Astrocyte (in vitro differentiated cells and primary cell): ENCODE data around the gene TMEM200A. TPM values are rescaled to one million over a fixed set of nuclear protein-coding genes. Genes with fewer than 3 reads are reported as not detected.

ENCODE experiments used
- DNase-seq: peaks from one replicate; pipeline ENCODE4 v3.0.0-alpha.2; 2010; ENCODE audit warnings: low read depth
- FAIRE-seq: peaks from 2 replicates; lab custom pipeline; 2011; peaks lifted over from hg19 to GRCh38; lab: Jason Lieb, UNC
- H2AFZ ChIP-seq: 2 replicates; pipeline ENCODE4 v1.6.0; 2012; ENCODE audit warnings: low read depth, low read length, inconsistent platforms
- H3K27ac ChIP-seq: 2 replicates; pipeline ENCODE4 v1.5.1; 2011; ENCODE audit warnings: low read depth, low read length, inconsistent platforms
- H3K27me3 ChIP-seq: 2 replicates; pipeline ENCODE4 v1.6.0; 2011; ENCODE audit warnings: low read length, inconsistent platforms; ENCODE audit not compliant: insufficient read depth
- H3K36me3 ChIP-seq: 2 replicates; pipeline ENCODE4 v1.5.1; 2011; ENCODE audit warnings: low read length, inconsistent platforms; ENCODE audit not compliant: insufficient read depth
- H3K4me1 ChIP-seq: 2 replicates; pipeline ENCODE4 v1.5.1; 2011; ENCODE audit warnings: low read length, inconsistent platforms; ENCODE audit not compliant: insufficient read depth
- H3K4me2 ChIP-seq: 2 replicates; pipeline ENCODE4 v1.6.0; 2012; ENCODE audit warnings: low read length, inconsistent platforms
- H3K4me3 ChIP-seq: 2 replicates; pipeline ENCODE4 v1.5.1; 2011; ENCODE audit warnings: low read depth, mild to moderate bottlenecking, low read length, inconsistent platforms; ENCODE audit not compliant: insufficient read depth
- H3K79me2 ChIP-seq: 2 replicates; pipeline ENCODE4 v1.6.0; 2012; ENCODE audit warnings: mild to moderate bottlenecking, low read length, inconsistent platforms; ENCODE audit not compliant: insufficient read depth
- H3K9ac ChIP-seq: 2 replicates; pipeline ENCODE4 v1.6.0; 2012; ENCODE audit warnings: mild to moderate bottlenecking, low read length, inconsistent platforms
- H3K9me3 ChIP-seq: 2 replicates; pipeline ENCODE4 v1.5.1; 2012; ENCODE audit warnings: low read depth, mild to moderate bottlenecking, low read length, inconsistent platforms; ENCODE audit not compliant: insufficient read depth
- H4K20me1 ChIP-seq: 2 replicates; pipeline ENCODE4 v1.6.0; 2012; ENCODE audit warnings: low read length, inconsistent platforms; ENCODE audit not compliant: insufficient read depth
- H3K27ac Mint-ChIP-seq: one replicate; pipeline ENCODE4 v1.8.0; 2021; ENCODE audit warnings: mild to moderate bottlenecking, mixed read lengths; ENCODE audit not compliant: unreplicated experiment
- H3K27me3 Mint-ChIP-seq: one replicate; pipeline ENCODE4 v1.8.0; 2021; ENCODE audit warnings: low read depth, mixed read lengths; ENCODE audit not compliant: unreplicated experiment
- H3K36me3 Mint-ChIP-seq: one replicate; pipeline ENCODE4 v1.8.0; 2021; ENCODE audit warnings: low read depth, mixed read lengths; ENCODE audit not compliant: unreplicated experiment
- H3K4me1 Mint-ChIP-seq: one replicate; pipeline ENCODE4 v1.8.0; 2021; ENCODE audit warnings: low read depth, mixed read lengths; ENCODE audit not compliant: unreplicated experiment
- H3K4me3 Mint-ChIP-seq: one replicate; pipeline ENCODE4 v1.8.0; 2021; ENCODE audit warnings: mild to moderate bottlenecking, moderate library complexity, mixed read lengths; ENCODE audit not compliant: unreplicated experiment
- H3K9me3 Mint-ChIP-seq: one replicate; pipeline ENCODE4 v1.8.0; 2021; ENCODE audit warnings: mild to moderate bottlenecking, mixed read lengths; ENCODE audit not compliant: unreplicated experiment
- EZH2 ChIP-seq: IDR thresholded peaks from 2 replicates; pipeline ENCODE4 v1.6.1; 2012; ENCODE audit warnings: mild to moderate bottlenecking, low read length, inconsistent platforms; ENCODE audit not compliant: insufficient read depth
- total RNA-seq: library from RNA; stranded (reverse); gene quantifications from 2 replicates; pipeline ENCODE4 v1.2.1, GENCODE V29; 2021
- TF ChIP-seq, protein P1 (sequence below): IDR thresholded peaks from 2 replicates; pipeline ENCODE4 v1.5.1; 2011; ENCODE audit warnings: low read depth, mild to moderate bottlenecking, inconsistent platforms, low read length, moderate library complexity; ENCODE audit not compliant: insufficient read depth

The TMEM200A gene
- total RNA-seq, 1 donor from 2014 or later, result 14.9 TPM

DNA sequence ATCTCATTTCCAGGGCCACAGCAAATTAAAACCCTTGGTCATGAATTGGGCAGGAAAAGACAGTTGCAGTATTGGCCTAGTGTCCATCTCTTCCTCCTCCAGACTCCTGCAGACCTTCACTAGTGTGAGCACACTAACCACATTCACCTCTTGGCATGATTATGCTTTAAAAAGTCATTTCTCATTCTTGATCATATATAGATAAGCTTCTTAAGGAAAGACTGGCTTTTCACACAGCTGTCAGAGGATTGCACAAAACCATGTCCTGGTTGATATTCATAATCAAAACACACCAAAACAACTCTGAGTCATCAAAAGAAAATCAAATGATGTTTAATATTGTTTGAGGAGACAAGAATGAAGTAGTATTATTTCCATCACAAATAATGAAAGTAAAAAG, 52.1 kb downstream of the TMEM200A start:
- no peaks in the 10 kb centered on the region for H3K36me3 Mint-ChIP-seq
- H3K27me3 Mint-ChIP-seq, result no peaks in the 10 kb centered on the region
- Histone ChIP-seq H3K9me3 (no peaks in the 10 kb centered on the region), H3K27ac (peak overlapping the region; percentile 44), H4K20me1 (peaks cover 7% of the 10 kb centered on the region), H3K4me1 (peaks cover 13% of the 10 kb centered on the region), H3K9ac (no peak overlapping the region), H3K36me3 (peaks cover 9% of the 10 kb centered on the region), H2AFZ (no peak overlapping the region), H3K79me2 (peaks cover 86% of the 10 kb centered on the region), H3K27me3 (no peaks in the 10 kb centered on the region), H3K4me2 (peak overlapping the region; percentile 5), H3K4me3 (no peak overlapping the region)
- no peaks in the 10 kb centered on the region for H3K9me3 Mint-ChIP-seq
- DNase-seq (peak; percentile 84), FAIRE-seq (peak; percentile 37)
- H3K27ac Mint-ChIP-seq, result no peak overlapping the region
- no peak overlapping the region for H3K4me3 Mint-ChIP-seq
- TF ChIP-seq, protein P1, sequence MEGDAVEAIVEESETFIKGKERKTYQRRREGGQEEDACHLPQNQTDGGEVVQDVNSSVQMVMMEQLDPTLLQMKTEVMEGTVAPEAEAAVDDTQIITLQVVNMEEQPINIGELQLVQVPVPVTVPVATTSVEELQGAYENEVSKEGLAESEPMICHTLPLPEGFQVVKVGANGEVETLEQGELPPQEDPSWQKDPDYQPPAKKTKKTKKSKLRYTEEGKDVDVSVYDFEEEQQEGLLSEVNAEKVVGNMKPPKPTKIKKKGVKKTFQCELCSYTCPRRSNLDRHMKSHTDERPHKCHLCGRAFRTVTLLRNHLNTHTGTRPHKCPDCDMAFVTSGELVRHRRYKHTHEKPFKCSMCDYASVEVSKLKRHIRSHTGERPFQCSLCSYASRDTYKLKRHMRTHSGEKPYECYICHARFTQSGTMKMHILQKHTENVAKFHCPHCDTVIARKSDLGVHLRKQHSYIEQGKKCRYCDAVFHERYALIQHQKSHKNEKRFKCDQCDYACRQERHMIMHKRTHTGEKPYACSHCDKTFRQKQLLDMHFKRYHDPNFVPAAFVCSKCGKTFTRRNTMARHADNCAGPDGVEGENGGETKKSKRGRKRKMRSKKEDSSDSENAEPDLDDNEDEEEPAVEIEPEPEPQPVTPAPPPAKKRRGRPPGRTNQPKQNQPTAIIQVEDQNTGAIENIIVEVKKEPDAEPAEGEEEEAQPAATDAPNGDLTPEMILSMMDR, result no peak
- no peak for TF ChIP-seq EZH2
- peaks cover 23% of the 10 kb centered on the region for H3K4me1 Mint-ChIP-seq

- H3K27ac Mint-ChIP-seq, result no peak overlapping the region
Observed at GRCh38 chr6:130420911-130421310, 55.1 kb downstream of the TMEM200A start.

DNA sequence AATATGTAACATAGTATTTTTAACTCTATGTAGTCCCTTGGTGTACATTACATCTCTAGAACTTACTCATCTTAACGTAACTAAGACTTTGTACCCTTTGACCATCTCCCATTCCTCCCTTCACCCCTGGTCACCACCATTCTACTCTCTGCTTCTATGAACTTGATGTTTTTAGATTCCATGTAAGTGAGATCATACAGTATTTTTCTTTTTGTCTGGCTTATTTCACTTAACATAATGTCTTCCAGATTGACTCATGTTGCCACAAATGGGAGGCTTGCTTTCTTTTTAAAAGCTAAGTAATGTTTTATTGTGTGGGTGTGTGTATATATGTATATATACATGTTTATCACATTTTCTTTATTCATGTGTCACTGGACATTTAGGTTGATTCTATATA, 55.8 kb downstream of the TMEM200A start:
- Histone ChIP-seq H3K27me3 (no peaks in the 10 kb centered on the region), H3K4me2 (peak overlapping the region; percentile 56), H3K27ac (peak overlapping the region; percentile 75), H3K9ac (peak overlapping the region; percentile 53), H2AFZ (no peak overlapping the region), H3K4me3 (no peak overlapping the region), H3K79me2 (peaks cover 78% of the 10 kb centered on the region), H3K36me3 (peaks cover 9% of the 10 kb centered on the region), H4K20me1 (no peaks in the 10 kb centered on the region), H3K4me1 (peaks cover 33% of the 10 kb centered on the region), H3K9me3 (no peaks in the 10 kb centered on the region)
- DNase-seq (peak; percentile 91), FAIRE-seq (peak; percentile 76)
- no peaks in the 10 kb centered on the region for H3K27me3 Mint-ChIP-seq
- H3K27ac Mint-ChIP-seq, result peak overlapping the region; percentile 3
- TF ChIP-seq, protein P1, result no peak
- TF ChIP-seq EZH2, result no peak
- H3K9me3 Mint-ChIP-seq, result no peaks in the 10 kb centered on the region
- no peaks in the 10 kb centered on the region for H3K36me3 Mint-ChIP-seq
- H3K4me1 Mint-ChIP-seq, result peaks cover 38% of the 10 kb centered on the region
- no peak overlapping the region for H3K4me3 Mint-ChIP-seq

More at GRCh38 chr6:130420911-130421310, 55.1 kb downstream of the TMEM200A start:
- Mint-ChIP-seq H3K27me3 (no peaks in the 10 kb centered on the region), H3K9me3 (no peaks in the 10 kb centered on the region), H3K4me3 (no peak overlapping the region), H3K36me3 (no peaks in the 10 kb centered on the region), H3K4me1 (peaks cover 32% of the 10 kb centered on the region)
- Histone ChIP-seq H3K27me3 (no peaks in the 10 kb centered on the region), H2AFZ (no peak overlapping the region), H3K79me2 (peaks cover 85% of the 10 kb centered on the region), H3K27ac (peak overlapping the region; percentile 75), H3K4me1 (peaks cover 27% of the 10 kb centered on the region), H3K9ac (no peak overlapping the region), H3K4me3 (no peak overlapping the region), H3K36me3 (peaks cover 9% of the 10 kb centered on the region), H3K4me2 (peak overlapping the region; percentile 28), H3K9me3 (no peaks in the 10 kb centered on the region), H4K20me1 (no peaks in the 10 kb centered on the region)
- TF ChIP-seq EZH2, result no peak
- TF ChIP-seq, protein P1, result no peak
- no peak for FAIRE-seq
- peak; percentile 44 for DNase-seq
